Measurements from ENCODE around the gene RASSF1.
A peak's percentile ranks its signal among the peaks of the same experiment; 100 is the strongest.

RASSF1 gene

DNA sequence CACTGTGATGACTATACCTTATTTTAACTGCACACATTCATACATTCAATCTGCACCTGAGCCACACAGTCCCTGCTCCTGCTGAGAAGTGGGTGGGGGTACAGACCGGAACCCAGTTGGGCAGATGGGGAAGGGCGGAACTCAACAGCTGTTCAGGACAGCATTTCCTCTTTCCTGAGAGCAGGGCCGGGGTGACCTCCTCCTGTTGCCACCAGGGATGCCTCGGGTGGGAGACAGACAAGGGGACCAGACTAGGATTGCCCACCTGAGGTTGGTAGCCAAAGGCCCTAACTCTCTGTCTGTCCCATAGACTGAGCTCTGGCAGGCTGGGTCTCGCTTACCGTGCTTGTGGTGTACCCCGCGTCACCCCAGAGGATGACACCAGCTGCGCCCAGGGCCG is 22.0 kb downstream of the RASSF1 start:
- H2AFZ ChIP-seq (ENCODE audit: low read length), result no peak overlapping the region
- H3F3A ChIP-seq (ENCODE audit: low read depth), result no peaks in the 10 kb centered on the region
- H3K4me1 ChIP-seq (ENCODE audit: insufficient read depth, low read length, poor library complexity, severe bottlenecking), result peaks cover 37% of the 10 kb centered on the region
- peak overlapping the region; percentile 38 for H3K9ac ChIP-seq (ENCODE audit: low read depth, low read length, poor library complexity, severe bottlenecking)
- H3K4me3 ChIP-seq (ENCODE audit: low read length, poor library complexity, severe bottlenecking), result no peak overlapping the region
- no peaks in the 10 kb centered on the region for H3K9me2 ChIP-seq (replicated peaks; ENCODE audit: low read depth, low read length)
- H4K20me1 ChIP-seq (ENCODE audit: insufficient read depth, low read length, poor library complexity, severe bottlenecking), result peaks cover 15% of the 10 kb centered on the region
- peaks cover 29% of the 10 kb centered on the region for H3K79me2 ChIP-seq (ENCODE audit: insufficient read depth, low read length)
- no peaks in the 10 kb centered on the region for H3K27me3 ChIP-seq (ENCODE audit: insufficient read depth, low read length, poor library complexity, severe bottlenecking)
- no peaks in the 10 kb centered on the region for H3K9me3 ChIP-seq (ENCODE audit: insufficient read depth, low read depth, low read length)
- no peak for TF ChIP-seq EZH2phosphoT487 (IDR thresholded peaks at IDR 0.05; ENCODE audit: borderline replicate concordance)
- TF ChIP-seq, protein P1, sequence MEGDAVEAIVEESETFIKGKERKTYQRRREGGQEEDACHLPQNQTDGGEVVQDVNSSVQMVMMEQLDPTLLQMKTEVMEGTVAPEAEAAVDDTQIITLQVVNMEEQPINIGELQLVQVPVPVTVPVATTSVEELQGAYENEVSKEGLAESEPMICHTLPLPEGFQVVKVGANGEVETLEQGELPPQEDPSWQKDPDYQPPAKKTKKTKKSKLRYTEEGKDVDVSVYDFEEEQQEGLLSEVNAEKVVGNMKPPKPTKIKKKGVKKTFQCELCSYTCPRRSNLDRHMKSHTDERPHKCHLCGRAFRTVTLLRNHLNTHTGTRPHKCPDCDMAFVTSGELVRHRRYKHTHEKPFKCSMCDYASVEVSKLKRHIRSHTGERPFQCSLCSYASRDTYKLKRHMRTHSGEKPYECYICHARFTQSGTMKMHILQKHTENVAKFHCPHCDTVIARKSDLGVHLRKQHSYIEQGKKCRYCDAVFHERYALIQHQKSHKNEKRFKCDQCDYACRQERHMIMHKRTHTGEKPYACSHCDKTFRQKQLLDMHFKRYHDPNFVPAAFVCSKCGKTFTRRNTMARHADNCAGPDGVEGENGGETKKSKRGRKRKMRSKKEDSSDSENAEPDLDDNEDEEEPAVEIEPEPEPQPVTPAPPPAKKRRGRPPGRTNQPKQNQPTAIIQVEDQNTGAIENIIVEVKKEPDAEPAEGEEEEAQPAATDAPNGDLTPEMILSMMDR (conservative IDR thresholded peaks at IDR 0.05; ENCODE audit: low read length), result no peak
- H3K36me3 ChIP-seq (ENCODE audit: insufficient read depth, low read length), result no peaks in the 10 kb centered on the region
- peak overlapping the region; percentile 95 for H3K4me2 ChIP-seq (ENCODE audit: low read depth, low read length, poor library complexity, severe bottlenecking)

DNA sequence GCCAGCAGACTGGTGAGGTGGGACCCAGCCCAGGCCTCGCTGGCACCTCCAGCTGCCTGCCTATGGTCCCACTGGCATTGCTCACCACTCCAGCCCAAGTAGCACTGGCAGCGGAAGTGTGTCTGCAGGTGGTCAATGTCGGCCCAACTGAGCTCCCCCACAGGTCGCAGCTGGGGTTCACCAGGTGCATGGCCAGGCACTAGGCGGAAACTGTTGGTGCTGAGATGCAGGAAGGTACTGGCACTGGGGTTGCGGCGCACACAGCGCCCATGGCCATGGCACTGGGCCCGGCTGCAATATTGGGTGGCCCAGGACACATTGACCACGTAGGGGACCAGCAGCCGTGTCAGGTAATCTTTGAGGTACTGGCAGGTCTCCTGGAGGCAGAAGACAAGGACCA is 22.5 kb downstream of the RASSF1 start:
- Histone ChIP-seq H3K27me3 (ENCODE audit: insufficient read depth, low read length, poor library complexity, severe bottlenecking) (no peaks in the 10 kb centered on the region), H3K9me2 (replicated peaks; ENCODE audit: low read depth, low read length) (no peaks in the 10 kb centered on the region), H3K4me1 (ENCODE audit: insufficient read depth, low read length, poor library complexity, severe bottlenecking) (peaks cover 37% of the 10 kb centered on the region), H2AFZ (ENCODE audit: low read length) (no peak overlapping the region), H3K79me2 (ENCODE audit: insufficient read depth, low read length) (peaks cover 29% of the 10 kb centered on the region), H3K9ac (ENCODE audit: low read depth, low read length, poor library complexity, severe bottlenecking) (no peak overlapping the region), H3K4me2 (ENCODE audit: low read depth, low read length, poor library complexity, severe bottlenecking) (peak overlapping the region; percentile 95), H3K9me3 (ENCODE audit: insufficient read depth, low read depth, low read length) (no peaks in the 10 kb centered on the region), H3F3A (ENCODE audit: low read depth) (no peaks in the 10 kb centered on the region), H4K20me1 (ENCODE audit: insufficient read depth, low read length, poor library complexity, severe bottlenecking) (peaks cover 15% of the 10 kb centered on the region), H3K36me3 (ENCODE audit: insufficient read depth, low read length) (no peaks in the 10 kb centered on the region), H3K4me3 (ENCODE audit: low read length, poor library complexity, severe bottlenecking) (no peak overlapping the region)
- TF ChIP-seq EZH2phosphoT487 (IDR thresholded peaks at IDR 0.05; ENCODE audit: borderline replicate concordance), result no peak
- TF ChIP-seq, protein P1 (conservative IDR thresholded peaks at IDR 0.05; ENCODE audit: low read length), result no peak

DNA sequence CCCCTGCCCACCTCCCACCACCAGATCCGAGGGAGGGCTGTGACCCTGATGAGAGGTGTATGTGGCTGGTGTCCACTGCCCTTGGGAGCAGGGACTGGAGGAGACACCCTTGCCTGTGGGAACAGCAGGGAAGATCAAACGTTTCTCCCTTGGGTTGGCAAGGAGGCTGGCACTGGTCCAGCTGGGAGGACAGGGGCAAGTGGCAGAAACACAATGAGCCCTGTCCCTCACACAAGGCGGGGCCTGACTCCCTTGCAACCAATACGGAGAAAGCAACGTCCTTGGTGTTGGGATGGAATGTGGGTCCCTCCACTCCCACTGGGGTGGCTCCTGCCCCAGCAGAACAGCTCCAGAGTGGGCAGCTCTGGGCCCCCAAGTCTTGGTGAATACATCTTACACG is 23.3 kb downstream of the RASSF1 start:
- Histone ChIP-seq H3K4me2 (ENCODE audit: low read depth, low read length, poor library complexity, severe bottlenecking) (peak overlapping the region; percentile 30), H3K79me2 (ENCODE audit: insufficient read depth, low read length) (peaks cover 29% of the 10 kb centered on the region), H4K20me1 (ENCODE audit: insufficient read depth, low read length, poor library complexity, severe bottlenecking) (peaks cover 15% of the 10 kb centered on the region), H3K27me3 (ENCODE audit: insufficient read depth, low read length, poor library complexity, severe bottlenecking) (no peaks in the 10 kb centered on the region), H3K4me3 (ENCODE audit: low read length, poor library complexity, severe bottlenecking) (no peak overlapping the region), H3K4me1 (ENCODE audit: insufficient read depth, low read length, poor library complexity, severe bottlenecking) (peaks cover 37% of the 10 kb centered on the region), H3K36me3 (ENCODE audit: insufficient read depth, low read length) (no peaks in the 10 kb centered on the region), H3K9me3 (ENCODE audit: insufficient read depth, low read depth, low read length) (no peaks in the 10 kb centered on the region), H3K9me2 (replicated peaks; ENCODE audit: low read depth, low read length) (no peaks in the 10 kb centered on the region), H3F3A (ENCODE audit: low read depth) (no peaks in the 10 kb centered on the region), H2AFZ (ENCODE audit: low read length) (no peak overlapping the region), H3K9ac (ENCODE audit: low read depth, low read length, poor library complexity, severe bottlenecking) (no peak overlapping the region)
- TF ChIP-seq EZH2phosphoT487 (IDR thresholded peaks at IDR 0.05; ENCODE audit: borderline replicate concordance), result no peak
- TF ChIP-seq, protein P1 (conservative IDR thresholded peaks at IDR 0.05; ENCODE audit: low read length), result no peak

Data from Loucy (cell line).